DLD1 (cell line): Measurements from ENCODE around the gene CAMK4.

ENCODE experiments used
- in situ Hi-C: cut with HindIII; loops from 2 replicates; pipeline ENCODE4 v1.10.0; 2017; ENCODE audit warnings: low sequenced_read_pairs

The CAMK4 gene

GRCh38 chr5:111478266-111478665, 254.1 kb downstream of the CAMK4 start:
- in situ Hi-C loops: no loop called here

GRCh38 chr5:111478898-111479297, 254.7 kb downstream of the CAMK4 start:
- in situ Hi-C loops: no loop called here

GRCh38 chr5:111480346-111480745, 256.2 kb downstream of the CAMK4 start:
- in situ Hi-C loops: no loop called here

GRCh38 chr5:111486055-111486454, 261.9 kb downstream of the CAMK4 start:
- in situ Hi-C loops: no loop called here

- in situ Hi-C loops: no loop called here
Measured at GRCh38 chr5:111486926-111487325, 262.7 kb downstream of the CAMK4 start.

GRCh38 chr5:111488353-111488752, 264.2 kb downstream of the CAMK4 start:
- in situ Hi-C loops: no loop called here

GRCh38 chr5:111493031-111493430, 268.8 kb downstream of the CAMK4 start:
- in situ Hi-C loops: no loop called here

- in situ Hi-C loops: no loop called here
Measured at GRCh38 chr5:111494355-111494999, 270.3 kb downstream of the CAMK4 start.

GRCh38 chr5:111495159-111495558, 271.0 kb downstream of the CAMK4 start:
- in situ Hi-C loops: no loop called here

GRCh38 chr5:111498346-111498745, 274.2 kb downstream of the CAMK4 start:
- in situ Hi-C loops: no loop called here

GRCh38 chr5:111502956-111503355, 278.8 kb downstream of the CAMK4 start:
- in situ Hi-C loops: no loop called here

- in situ Hi-C loops: no loop called here
Measured at GRCh38 chr5:111505096-111505495, 280.9 kb downstream of the CAMK4 start.

- in situ Hi-C loops: no loop called here
Measured at GRCh38 chr5:111507276-111507675, 283.1 kb downstream of the CAMK4 start.

GRCh38 chr5:111509119-111509518, 284.9 kb downstream of the CAMK4 start:
- in situ Hi-C loops: no loop called here

- in situ Hi-C loops: no loop called here
Measured at GRCh38 chr5:111511174-111511830, 287.1 kb downstream of the CAMK4 start.

GRCh38 chr5:111511831-111512374, 287.7 kb downstream of the CAMK4 start:
- in situ Hi-C loops: no loop called here

GRCh38 chr5:111512375-111513130, 288.4 kb downstream of the CAMK4 start, which contains the start of gene STARD4:
Gene STARD4, minus strand, starts transcription at chr5:111512535. Its CDS starts 5,102 bp downstream, at chr5:111507433.
- in situ Hi-C loops: no loop called here

GRCh38 chr5:111513131-111513520, 288.9 kb downstream of the CAMK4 start:
- in situ Hi-C loops: no loop called here

- in situ Hi-C loops: no loop called here
Measured at GRCh38 chr5:111514087-111514486, 289.9 kb downstream of the CAMK4 start.

GRCh38 chr5:111517853-111518501, 293.8 kb downstream of the CAMK4 start:
- in situ Hi-C loops: no loop called here

- in situ Hi-C loops: no loop called here
Measured at GRCh38 chr5:111518777-111519176, 294.6 kb downstream of the CAMK4 start.
